DMS114 treated with DMSO at 0.1 percent for 48 hours (cell line): Measurements from ENCODE around the gene NTHL1.

Source experiments
- DNase-seq: peaks from one replicate; lab custom pipeline; 2025; ENCODE audit not compliant: unreplicated experiment; lab: John Stamatoyannopoulos, UW

The NTHL1 gene

GRCh38 chr16:2084895-2085625 lies 37.4 kb upstream of the NTHL1 start:
- no peak for DNase-seq

- DNase-seq, result no peak
Observed at GRCh38 chr16:2083876-2084780, 36.5 kb upstream of the NTHL1 start.

- DNase-seq, result no peak
Observed at GRCh38 chr16:2083409-2083808, 35.8 kb upstream of the NTHL1 start.

- no peak for DNase-seq
Observed at GRCh38 chr16:2082983-2083364, 35.3 kb upstream of the NTHL1 start.

GRCh38 chr16:2082171-2082982 lies 34.7 kb upstream of the NTHL1 start:
- no peak for DNase-seq

GRCh38 chr16:2081201-2082084 lies 33.8 kb upstream of the NTHL1 start:
- DNase-seq, result no peak

- DNase-seq, result no peak
Observed at GRCh38 chr16:2079991-2080390, 32.4 kb upstream of the NTHL1 start.

GRCh38 chr16:2079311-2079800 lies 31.7 kb upstream of the NTHL1 start:
- DNase-seq, result no peak

- DNase-seq, result no peak
Observed at GRCh38 chr16:2078691-2079090, 31.1 kb upstream of the NTHL1 start.

GRCh38 chr16:2078096-2078495 lies 30.5 kb upstream of the NTHL1 start:
- DNase-seq, result no peak

- DNase-seq, result no peak
Observed at GRCh38 chr16:2077696-2078095, 30.1 kb upstream of the NTHL1 start.

- DNase-seq, result no peak
Observed at GRCh38 chr16:2077016-2077415, 29.4 kb upstream of the NTHL1 start.

GRCh38 chr16:2076072-2076865 lies 28.6 kb upstream of the NTHL1 start:
- DNase-seq, result no peak

- DNase-seq, result no peak
Observed at GRCh38 chr16:2075631-2076030, 28.0 kb upstream of the NTHL1 start.

- no peak for DNase-seq
Observed at GRCh38 chr16:2074071-2074470, 26.4 kb upstream of the NTHL1 start.

- DNase-seq, result no peak
Observed at GRCh38 chr16:2072926-2073325, 25.3 kb upstream of the NTHL1 start.

- no peak for DNase-seq
Observed at GRCh38 chr16:2071454-2072202, 24.0 kb upstream of the NTHL1 start.

- DNase-seq, result no peak
Observed at GRCh38 chr16:2070576-2071453, 23.2 kb upstream of the NTHL1 start.
